Body of pancreas (tissue), 4 donors: ENCODE data around the gene TNIK.

Experiments used
- CTCF ChIP-seq, 7 experiments: fragments of 450-650 bp in 4 of 7; fragments of 200-600 bp in 3 of 7; sonication (generic) in 3 of 7; IDR thresholded peaks; one replicate each; pipeline ENCODE4 v1.5.1; 2016 to 2019; ENCODE audit warnings: antibody characterized with exemption in 7 of 7
- POLR2A ChIP-seq, 3 donors: fragments of 450-650 bp; IDR thresholded peaks; one replicate each; pipeline ENCODE4 v1.6.1; 2016; ENCODE audit warnings: antibody characterized with exemption in 3 of 3, mild to moderate bottlenecking in 2 of 3

- TF ChIP-seq POLR2A (IDR thresholded peaks at IDR 0.05) (no peak), CTCF (IDR thresholded peaks at IDR 0.05) (no peak)
Observed at GRCh38 chr3:171472552-171472951, 12.3 kb upstream of the TNIK start.
